SK-N-SH treated with all-trans-retinoic acid at 6 μM for 48 hours (cell line): ENCODE results near the gene TBATA.

Source experiments
- ATAC-seq: fragments of 200-7000 bp; cut with Tn5 transposase; 3 replicates; pipeline ENCODE4 v1.9.1; 2020; ENCODE audit warnings: mild to moderate bottlenecking, moderate library complexity
- ARNTL ChIP-seq: fragments of 450-650 bp; formaldehyde crosslinking; IDR thresholded peaks from 2 replicates; pipeline ENCODE4 v1.5.0; 2020; ENCODE audit warnings: low read depth, mild to moderate bottlenecking, moderate library complexity, borderline replicate concordance
- BACH2 ChIP-seq: fragments of 250-450 bp; sonication (Bioruptor Pico); IDR thresholded peaks from 2 replicates; pipeline ENCODE4 v1.9.0; 2021; ENCODE audit warnings: mild to moderate bottlenecking, borderline replicate concordance
- CSDC2 ChIP-seq: fragments of 250-450 bp; sonication (Bioruptor Pico); IDR thresholded peaks from 2 replicates; pipeline ENCODE4 v1.5.0; 2020; ENCODE audit warnings: mild to moderate bottlenecking, moderate library complexity
- CSRNP3 ChIP-seq: fragments of 250-450 bp; sonication (Bioruptor Pico); IDR thresholded peaks from 2 replicates; pipeline ENCODE4 v1.5.1; 2021; ENCODE audit warnings: mild to moderate bottlenecking, moderate library complexity
- ESRRG ChIP-seq: fragments of 250-450 bp; sonication (Bioruptor Pico); IDR thresholded peaks from 2 replicates; pipeline ENCODE4 v1.6.1; 2021; ENCODE audit warnings: mild to moderate bottlenecking
- GLIS3 ChIP-seq: fragments of 250-450 bp; sonication (Bioruptor Pico); IDR thresholded peaks from 2 replicates; pipeline ENCODE4 v1.5.0; 2020; ENCODE audit warnings: mild to moderate bottlenecking, moderate library complexity
- ISL1 ChIP-seq: fragments of 250-450 bp; sonication (Bioruptor Pico); IDR thresholded peaks from 2 replicates; pipeline ENCODE4 v2.1.2; 2022; ENCODE audit warnings: mild to moderate bottlenecking, moderate library complexity
- OSR1 ChIP-seq: fragments of 250-450 bp; sonication (Bioruptor Pico); IDR thresholded peaks from 2 replicates; pipeline ENCODE4 v1.8.0; 2022; ENCODE audit warnings: moderate library complexity, mild to moderate bottlenecking, inconsistent platforms
- PATZ1 ChIP-seq: fragments of 250-450 bp; sonication (Bioruptor Pico); IDR thresholded peaks from 2 replicates; pipeline ENCODE4 v1.8.0; 2020; ENCODE audit warnings: mild to moderate bottlenecking, moderate library complexity, borderline replicate concordance
- POU6F1 ChIP-seq: fragments of 250-450 bp; sonication (Bioruptor Pico); IDR thresholded peaks from 2 replicates; pipeline ENCODE4 v1.8.0; 2021; ENCODE audit warnings: low read depth, mild to moderate bottlenecking, moderate library complexity, borderline replicate concordance
- PPARA ChIP-seq: fragments of 250-450 bp; sonication (Bioruptor Pico); IDR thresholded peaks from 2 replicates; pipeline ENCODE4 v1.5.0; 2020; ENCODE audit warnings: mild to moderate bottlenecking, borderline replicate concordance
- RARB ChIP-seq: fragments of 250-450 bp; sonication (Bioruptor Pico); IDR thresholded peaks from 2 replicates; pipeline ENCODE4 v1.8.0; 2021; ENCODE audit warnings: mild to moderate bottlenecking, moderate library complexity
- SNAI2 ChIP-seq: fragments of 250-450 bp; sonication (Bioruptor Pico); IDR thresholded peaks from 2 replicates; pipeline ENCODE4 v1.5.0; 2020; ENCODE audit warnings: mild to moderate bottlenecking, moderate library complexity
- TCF4 ChIP-seq: fragments of 250-450 bp; sonication (Bioruptor Pico); IDR thresholded peaks from 2 replicates; pipeline ENCODE4 v1.8.0; 2021; ENCODE audit warnings: mild to moderate bottlenecking, moderate library complexity, borderline replicate concordance
- TOX ChIP-seq: fragments of 250-450 bp; sonication (Bioruptor Pico); IDR thresholded peaks from 2 replicates; pipeline ENCODE4 v1.8.0; 2021; ENCODE audit warnings: mild to moderate bottlenecking, moderate library complexity, borderline replicate concordance
- TSHZ2 ChIP-seq: fragments of 250-450 bp; sonication (Bioruptor Pico); IDR thresholded peaks from 2 replicates; pipeline ENCODE4 v1.5.0; 2020; ENCODE audit warnings: mild to moderate bottlenecking, moderate library complexity
- ZC3H10 ChIP-seq: fragments of 250-450 bp; sonication (Bioruptor Pico); IDR thresholded peaks from 2 replicates; pipeline ENCODE4 v1.5.1; 2021; ENCODE audit warnings: mild to moderate bottlenecking, moderate library complexity
- ZFP3 ChIP-seq: fragments of 250-450 bp; sonication (Bioruptor Pico); IDR thresholded peaks from 2 replicates; pipeline ENCODE4 v1.5.0; 2020; ENCODE audit warnings: mild to moderate bottlenecking, moderate library complexity
- ZFP30 ChIP-seq: fragments of 450-650 bp; formaldehyde crosslinking; IDR thresholded peaks from 2 replicates; pipeline ENCODE4 v1.5.0; 2022; ENCODE audit warnings: mild to moderate bottlenecking, moderate library complexity
- ZNF565 ChIP-seq: fragments of 450-650 bp; formaldehyde crosslinking; conservative IDR thresholded peaks from 2 replicates; pipeline ENCODE4 v1.5.0; 2020; ENCODE audit warnings: low read depth, mild to moderate bottlenecking, moderate library complexity
- ZNF70 ChIP-seq: fragments of 450-650 bp; formaldehyde crosslinking; IDR thresholded peaks from 2 replicates; pipeline ENCODE4 v1.5.0; 2020; ENCODE audit warnings: mild to moderate bottlenecking, moderate library complexity
- ZNF8 ChIP-seq: fragments of 450-650 bp; formaldehyde crosslinking; IDR thresholded peaks from 2 replicates; pipeline ENCODE4 v1.5.0; 2020; ENCODE audit warnings: mild to moderate bottlenecking, moderate library complexity

Gene TBATA

GRCh38 chr10:70820976-70821750 lies 36.0 kb upstream of the TBATA start:
- TF ChIP-seq ISL1 (CRISPR knock-in tag) = no peak
- TF ChIP-seq, all 23 proteins: peak for 0
- ATAC-seq = no peak

- peak; percentile 93 for ATAC-seq
- TF ChIP-seq ARNTL (CRISPR knock-in tag) (no peak), CSDC2 (CRISPR knock-in tag) (no peak), ZNF8 (CRISPR knock-in tag) (no peak), GLIS3 (CRISPR knock-in tag) (no peak), TOX (no peak)
Observed at GRCh38 chr10:70816220-70816894, 31.2 kb upstream of the TBATA start.

- ATAC-seq = peak; percentile 76
- no peak for TF ChIP-seq ZNF8 (CRISPR knock-in tag)
- TF ChIP-seq GLIS3 (CRISPR knock-in tag) = 0 out of 2 replicates have a peak, but pooled peaks have one; percentile 35
- no peak for TF ChIP-seq PATZ1 (CRISPR knock-in tag)
- peak; percentile 77 for TF ChIP-seq SNAI2 (CRISPR knock-in tag)
- TF ChIP-seq TSHZ2 = peak; percentile 65
Observed at GRCh38 chr10:70815504-70816219, 30.5 kb upstream of the TBATA start, which contains the start of gene SGPL1. Gene SGPL1, plus strand, starts transcription at chr10:70815948. Its CDS starts 906 bp downstream, at chr10:70816854.

- TF ChIP-seq ISL1 (CRISPR knock-in tag) (no peak), CSDC2 (CRISPR knock-in tag) (no peak), PPARA (CRISPR knock-in tag) (no peak), TSHZ2 (no peak), ARNTL (CRISPR knock-in tag) (no peak), ZNF565 (no peak), ESRRG (CRISPR knock-in tag) (no peak), ZFP30 (no peak), RARB (no peak), POU6F1 (CRISPR knock-in tag) (no peak), ZNF8 (CRISPR knock-in tag) (no peak), ZFP3 (CRISPR knock-in tag) (no peak), CSRNP3 (no peak), BACH2 (CRISPR knock-in tag) (no peak), GLIS3 (CRISPR knock-in tag) (no peak), TOX (no peak), ZC3H10 (CRISPR knock-in tag) (no peak), ZNF70 (no peak), TCF4 (no peak), OSR1 (CRISPR knock-in tag) (no peak)
- ATAC-seq = no peak
Observed at GRCh38 chr10:70814126-70814525, 28.9 kb upstream of the TBATA start.
